Fibroblast of the conjunctiva (primary cell): ENCODE measurements around the gene FNIP1.
"Not testable (repeated sequence)": the region's sequence is repeated elsewhere in the genome, so short reads cannot be mapped to it uniquely, and the experiment has no call there.

Source experiments
- DNase-seq: peaks from one replicate; pipeline ENCODE4 v3.0.0-alpha.2; 2010; ENCODE audit warnings: low read depth

The FNIP1 gene

DNA sequence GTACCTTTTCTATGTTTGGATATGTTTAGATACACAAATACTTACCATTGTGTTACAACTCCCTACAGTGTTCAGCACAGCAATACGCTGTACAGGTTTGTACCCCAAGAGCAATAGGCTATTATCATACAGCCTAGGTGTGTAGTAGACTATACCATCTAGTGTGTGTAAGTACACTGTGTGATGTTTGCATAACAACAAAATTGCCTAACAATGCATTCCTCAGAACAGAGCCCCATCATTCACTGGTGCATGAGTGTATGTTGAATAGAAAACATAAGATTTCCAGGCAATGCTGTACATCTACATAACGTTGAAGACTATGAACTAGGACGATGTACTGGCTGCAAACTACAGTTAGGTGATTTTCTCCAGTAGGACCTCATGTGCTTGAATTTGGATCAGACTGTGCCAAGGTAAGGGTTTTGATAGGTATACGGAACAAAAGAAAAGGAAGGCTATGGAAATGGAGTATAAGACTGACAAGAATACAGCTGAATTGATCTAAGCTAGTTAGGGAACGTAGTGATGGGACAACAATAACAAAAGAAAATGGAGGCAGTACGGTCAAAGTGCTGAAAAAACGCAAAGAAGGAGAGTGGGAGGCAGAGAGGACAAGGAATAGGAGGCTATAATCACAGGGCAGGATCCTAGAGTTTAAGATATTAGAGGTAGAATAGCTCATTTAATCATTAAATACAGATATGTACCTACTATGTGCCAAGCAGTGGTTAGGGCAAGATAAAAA is 46.9 kb downstream of the FNIP1 start:
- no peak for DNase-seq

DNA sequence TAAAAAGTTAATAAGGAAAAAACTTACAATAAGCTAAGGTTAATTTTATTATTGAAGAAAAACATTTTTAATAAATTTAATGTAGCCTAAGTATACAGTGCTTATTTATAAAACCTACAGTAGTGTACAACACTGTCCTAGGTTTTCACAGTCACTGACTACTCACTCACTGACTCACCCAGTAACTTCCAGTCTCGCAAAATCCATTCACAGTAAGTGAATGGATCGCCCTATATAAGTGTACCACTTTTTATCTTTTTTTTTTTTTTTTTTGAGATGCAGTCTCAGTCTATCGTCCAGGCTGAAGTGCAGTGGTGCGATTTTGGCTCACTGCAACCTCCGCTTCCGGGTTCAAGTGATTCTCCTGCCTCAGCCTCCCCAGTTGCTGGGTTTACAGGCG is 47.7 kb downstream of the FNIP1 start:
- DNase-seq: no peak

DNA sequence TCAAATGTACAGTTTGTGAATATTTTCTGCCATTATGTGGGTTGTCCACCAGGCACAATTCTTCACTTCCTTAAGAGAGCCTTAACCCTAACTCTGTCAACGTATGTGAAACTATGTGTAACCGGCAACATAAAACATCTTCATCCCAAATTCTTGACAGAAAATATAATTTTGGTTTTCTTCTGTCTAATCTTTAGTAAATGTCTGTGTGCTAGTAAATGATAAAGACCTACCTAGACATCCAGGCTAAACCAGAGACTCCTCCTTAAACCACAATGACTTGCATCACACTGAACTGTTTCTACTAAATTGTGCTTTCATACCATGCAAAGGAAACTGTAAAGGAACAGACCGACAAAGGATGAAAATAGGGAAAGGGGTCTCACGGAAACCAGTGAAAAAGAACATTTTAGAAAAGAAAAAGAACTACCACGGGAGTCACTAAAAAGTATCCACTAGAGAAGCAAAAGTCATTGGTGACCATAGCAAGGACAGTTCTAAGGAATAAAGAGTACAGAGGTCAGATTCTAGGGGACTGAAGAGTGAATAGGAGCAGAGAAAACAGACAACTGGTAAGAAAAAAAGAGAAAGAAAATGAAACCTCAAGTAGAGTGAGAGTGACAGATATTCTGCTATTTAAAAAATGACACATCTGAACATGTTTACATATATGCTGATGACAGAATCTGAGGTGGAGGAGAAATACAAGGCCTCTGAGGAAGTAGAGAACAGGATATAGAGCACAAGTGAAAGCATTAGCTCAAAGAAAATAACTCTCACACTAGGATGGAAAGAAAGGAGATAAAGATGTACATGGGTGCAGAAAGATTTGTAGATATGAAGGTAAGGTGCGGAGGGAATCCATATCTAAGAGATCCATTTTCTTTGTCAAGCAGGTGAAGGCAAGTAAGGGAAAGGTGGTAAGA is 49.4 kb downstream of the FNIP1 start:
- no peak for DNase-seq

DNA sequence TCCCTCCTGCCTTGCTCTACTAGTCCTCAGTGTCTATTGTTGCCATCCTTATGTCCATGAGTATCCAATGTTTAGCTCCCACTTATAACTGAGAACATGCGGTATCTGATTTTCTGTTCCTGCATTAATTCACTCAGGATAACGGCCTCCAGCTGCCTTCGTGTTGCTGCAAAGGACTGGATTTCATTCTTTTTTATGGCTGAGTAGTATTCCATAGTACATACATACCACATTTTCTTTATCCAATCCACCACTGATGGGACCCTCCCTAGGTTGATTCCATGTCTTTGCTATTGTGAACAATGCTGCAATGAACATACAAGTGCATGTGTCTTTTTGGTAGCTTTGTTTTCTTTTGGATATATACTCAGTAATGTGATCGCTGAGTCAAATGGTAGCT is 50.4 kb downstream of the FNIP1 start:
- no peak for DNase-seq

DNA sequence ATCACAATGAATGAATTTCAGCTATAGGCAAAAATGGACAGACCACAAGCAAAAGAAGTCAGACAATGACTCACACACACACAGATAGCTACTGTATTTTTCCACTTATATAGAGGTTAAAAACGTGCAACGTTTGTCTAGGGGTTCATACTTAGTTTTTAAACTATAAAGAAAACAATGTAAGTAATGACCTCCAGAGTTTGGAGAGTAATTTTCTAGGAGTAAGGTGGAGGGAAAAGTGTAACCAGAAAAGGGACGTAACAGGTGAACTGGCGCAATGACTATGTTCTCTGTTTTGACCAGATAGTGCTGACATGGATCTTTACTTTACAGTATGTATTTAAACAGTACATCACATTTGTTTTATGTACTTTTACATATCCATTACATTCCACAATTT is 51.1 kb downstream of the FNIP1 start:
- no peak for DNase-seq

DNA sequence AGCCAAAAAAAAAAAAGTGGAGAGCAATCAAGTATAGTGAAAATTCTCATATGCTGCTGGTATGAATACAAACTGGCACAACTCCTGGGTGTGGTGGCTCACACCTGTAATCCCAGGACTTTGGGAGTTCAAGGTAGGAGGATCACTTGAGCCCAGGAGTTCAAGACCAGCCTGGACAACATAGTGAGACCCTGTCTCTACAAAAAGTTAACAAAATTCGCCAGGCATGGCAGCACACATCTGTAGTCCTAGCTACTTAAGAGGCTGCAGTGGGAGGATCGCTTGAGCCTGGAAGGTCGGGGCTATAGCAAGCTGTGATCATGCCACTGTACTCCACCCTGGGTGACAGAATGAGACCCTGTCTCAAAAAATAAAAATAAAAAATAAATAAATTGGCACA is 51.7 kb downstream of the FNIP1 start:
- DNase-seq: no peak

DNA sequence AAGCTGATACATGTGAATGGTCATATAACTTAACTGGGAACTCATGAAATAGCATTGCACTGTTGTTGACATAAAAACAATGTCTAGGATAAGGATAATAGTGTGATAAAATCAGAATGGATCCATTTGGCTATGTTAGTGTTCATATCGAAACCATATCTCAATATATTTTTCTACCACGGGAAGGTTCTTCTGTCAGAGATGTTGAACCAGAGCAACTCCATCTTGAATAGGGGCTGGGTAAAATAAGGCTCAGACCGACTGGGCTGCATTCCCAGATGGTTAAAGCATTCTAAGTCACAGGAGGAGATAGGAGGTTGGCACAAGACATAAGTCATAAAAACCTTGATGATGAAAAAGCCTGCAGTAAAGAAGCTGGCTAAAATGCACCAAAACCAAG is 56.3 kb downstream of the FNIP1 start:
- DNase-seq: no peak

DNA sequence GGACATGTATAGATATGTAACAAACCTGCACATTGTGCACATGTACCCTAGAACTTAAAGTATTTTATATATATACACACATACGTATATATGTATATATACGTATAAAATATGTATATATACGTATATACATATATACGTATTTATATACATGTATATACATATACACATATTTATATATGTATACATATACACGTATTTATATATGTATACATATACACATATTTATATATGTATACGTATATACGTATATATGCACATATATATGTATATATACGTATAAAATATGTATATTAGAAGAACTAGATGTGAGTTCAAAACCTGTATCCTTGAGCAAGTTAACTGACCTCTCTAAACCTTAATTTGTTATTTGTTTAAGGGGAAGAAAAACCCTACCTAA is 61.4 kb downstream of the FNIP1 start:
- no peak for DNase-seq

DNA sequence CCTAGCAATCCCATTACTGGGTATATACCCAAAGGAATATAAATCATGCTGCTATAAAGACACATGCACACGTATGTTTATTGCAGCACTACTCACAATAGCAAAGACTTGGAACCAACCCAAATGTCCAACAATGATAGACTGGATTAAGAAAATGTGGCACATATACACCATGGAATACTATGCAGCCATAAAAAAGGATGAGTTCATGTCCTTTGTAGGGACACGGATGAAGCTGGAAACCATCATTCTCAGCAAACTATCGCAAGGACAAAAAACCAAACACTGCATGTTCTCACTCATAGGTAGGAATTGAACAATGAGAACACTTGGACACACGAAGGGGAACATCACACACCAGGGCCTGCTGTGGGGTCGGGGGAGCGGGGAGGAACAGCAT is 61.9 kb downstream of the FNIP1 start:
- not testable (repeated sequence) for DNase-seq

DNA sequence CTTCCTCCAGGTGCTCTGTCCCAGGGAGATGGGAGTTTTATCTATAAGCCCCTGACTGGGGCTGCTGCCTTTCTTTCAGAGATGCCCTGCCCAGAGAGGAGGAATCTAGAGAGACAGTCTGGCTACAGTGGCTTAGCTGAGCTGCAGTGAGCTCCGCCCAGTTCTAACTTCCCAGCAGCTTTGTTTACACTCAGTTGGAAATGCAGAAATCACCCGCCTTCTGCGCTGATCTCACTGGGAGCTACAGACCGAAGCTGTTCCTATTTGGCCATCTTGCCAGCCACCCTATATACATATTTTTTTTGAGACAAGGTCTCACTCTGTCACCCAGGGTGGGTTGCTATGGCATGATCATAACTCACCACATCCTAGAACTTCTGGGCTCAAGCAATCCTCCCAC is 67.5 kb downstream of the FNIP1 start:
- DNase-seq: not testable (repeated sequence)

DNA sequence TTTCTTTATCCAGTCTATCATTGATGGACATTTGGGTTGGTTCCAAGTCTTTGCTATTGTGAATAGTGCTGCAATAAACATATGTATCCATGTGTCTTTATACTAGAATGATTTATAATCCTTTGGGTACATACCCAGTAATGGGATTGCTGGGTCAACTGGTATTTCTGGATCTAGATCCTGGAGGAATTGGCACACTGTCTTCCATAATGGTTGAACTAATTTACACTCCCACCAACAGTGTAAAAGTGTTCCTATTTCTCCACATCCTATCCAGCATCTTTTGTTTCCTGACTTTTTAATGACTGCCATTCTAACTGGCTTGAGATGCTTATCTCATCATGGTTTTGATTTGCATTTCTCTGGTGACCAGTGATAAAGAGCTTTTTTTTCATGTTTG is 72.7 kb downstream of the FNIP1 start:
- DNase-seq: not testable (repeated sequence)

DNA sequence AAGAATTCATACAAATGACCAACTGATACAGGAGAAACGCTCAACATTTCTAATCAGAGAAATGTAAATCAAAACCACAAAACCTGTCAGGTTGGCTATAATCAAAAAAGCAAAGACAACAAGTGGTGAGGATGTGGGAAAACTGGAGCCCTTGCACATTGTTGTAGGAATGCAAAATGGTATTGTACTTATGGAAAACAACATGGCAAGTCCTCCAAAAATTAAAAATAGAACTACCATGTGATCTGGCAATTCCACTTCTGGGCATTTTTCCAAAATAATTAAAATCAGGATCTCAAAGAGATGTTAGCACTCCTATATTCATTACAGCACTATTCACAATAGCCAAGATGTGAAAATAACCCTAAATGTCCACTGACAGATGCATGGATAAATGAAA is 76.1 kb downstream of the FNIP1 start:
- DNase-seq: no peak

DNA sequence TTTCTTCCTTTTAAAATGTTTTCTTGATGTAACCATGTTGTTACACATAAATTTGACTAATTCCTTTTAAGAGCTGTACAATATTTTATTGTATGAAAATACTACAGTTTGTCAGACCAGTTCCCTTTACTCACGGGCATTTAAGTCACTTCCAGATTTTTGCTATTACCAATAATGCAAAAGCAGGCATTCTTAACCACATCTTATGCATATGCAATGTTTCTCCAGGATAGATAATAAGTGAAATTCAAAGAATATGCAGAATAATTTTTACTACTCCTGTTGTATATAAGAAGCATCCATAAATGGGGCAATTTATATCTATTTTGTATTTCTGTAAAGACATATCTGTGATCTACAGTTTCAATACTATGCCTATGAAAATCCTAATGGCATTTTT is 77.3 kb downstream of the FNIP1 start:
- no peak for DNase-seq

DNA sequence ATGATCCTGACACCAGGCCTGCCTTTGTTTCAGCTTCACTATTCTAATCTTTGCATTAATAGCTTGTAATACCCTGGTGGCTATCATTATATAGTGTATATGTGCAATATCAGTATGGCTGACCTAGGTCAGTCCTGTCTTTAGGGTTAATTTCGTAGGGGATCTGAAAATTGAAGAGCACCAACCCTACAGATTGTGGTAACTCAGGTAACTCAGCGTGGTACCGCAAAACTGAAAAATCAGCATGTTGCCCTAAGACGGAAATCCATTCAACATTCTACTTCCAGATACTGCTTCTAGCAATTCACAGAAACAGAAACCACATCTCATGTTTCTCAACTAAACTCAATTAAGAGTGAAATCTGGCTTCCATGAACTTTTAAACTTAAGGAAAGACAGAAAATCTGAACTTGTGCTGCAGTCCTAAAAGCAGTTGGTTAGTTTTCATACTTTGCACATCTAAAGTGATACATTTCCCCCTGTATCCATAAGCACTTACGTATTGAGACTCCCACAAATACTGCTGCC is 78.3 kb downstream of the FNIP1 start:
- DNase-seq: no peak

DNA sequence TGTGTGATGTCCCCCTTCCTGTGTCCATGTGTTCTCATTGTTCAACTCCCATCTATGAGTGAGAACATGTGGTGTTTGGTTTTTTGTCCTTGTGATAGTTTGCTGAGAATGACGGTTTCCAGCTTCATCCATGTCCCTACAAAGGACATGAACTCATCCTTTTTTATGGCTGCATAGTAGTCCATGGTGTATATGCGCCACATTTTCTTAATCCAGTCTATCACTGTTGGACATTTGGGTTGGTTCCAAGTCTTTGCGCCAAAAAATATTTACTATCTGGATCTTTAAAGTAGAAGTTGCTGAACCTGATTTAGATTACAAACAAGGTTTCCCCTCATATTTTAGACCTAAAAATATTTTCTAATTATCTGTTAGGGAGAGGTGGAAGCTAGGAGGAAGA is 79.7 kb downstream of the FNIP1 start:
- not testable (repeated sequence) for DNase-seq

DNA sequence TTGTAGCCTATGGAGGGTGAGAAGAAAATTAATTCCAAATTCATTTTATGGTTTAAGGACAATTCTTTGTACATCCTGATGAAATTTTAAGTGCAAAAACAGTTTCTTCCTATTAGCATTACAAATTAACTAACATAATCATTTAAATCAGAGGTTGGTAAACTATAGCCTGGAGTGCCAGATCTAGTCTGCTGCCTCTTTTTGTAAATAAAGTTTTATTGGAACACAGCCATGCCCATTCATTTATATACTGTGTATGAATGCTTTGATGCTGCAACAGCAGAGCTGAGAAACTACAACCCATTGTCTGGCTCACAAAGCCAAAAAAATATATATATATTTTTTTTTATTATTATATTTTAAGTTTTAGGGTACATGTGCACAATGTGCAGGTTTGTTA is 80.2 kb downstream of the FNIP1 start:
- DNase-seq: no peak

DNA sequence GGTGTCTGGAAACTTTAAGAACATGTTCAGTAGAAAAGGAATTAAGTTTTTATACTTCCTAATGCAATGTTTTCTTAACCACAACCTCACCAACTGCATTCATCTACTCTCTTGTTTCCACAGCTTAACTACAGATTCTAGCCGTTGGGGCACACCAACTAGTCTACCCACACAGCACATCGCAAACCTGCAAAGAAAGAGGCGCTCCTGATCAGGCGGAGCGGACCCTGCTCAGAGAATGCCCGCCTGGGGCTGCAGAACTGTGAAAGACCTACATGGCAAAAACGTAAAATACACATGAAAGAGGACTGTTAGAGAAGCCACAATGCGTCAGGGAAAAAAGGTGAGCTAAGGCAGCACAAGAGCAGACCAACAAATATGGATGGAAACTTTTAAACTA is 86.4 kb downstream of the FNIP1 start:
- no peak for DNase-seq

DNA sequence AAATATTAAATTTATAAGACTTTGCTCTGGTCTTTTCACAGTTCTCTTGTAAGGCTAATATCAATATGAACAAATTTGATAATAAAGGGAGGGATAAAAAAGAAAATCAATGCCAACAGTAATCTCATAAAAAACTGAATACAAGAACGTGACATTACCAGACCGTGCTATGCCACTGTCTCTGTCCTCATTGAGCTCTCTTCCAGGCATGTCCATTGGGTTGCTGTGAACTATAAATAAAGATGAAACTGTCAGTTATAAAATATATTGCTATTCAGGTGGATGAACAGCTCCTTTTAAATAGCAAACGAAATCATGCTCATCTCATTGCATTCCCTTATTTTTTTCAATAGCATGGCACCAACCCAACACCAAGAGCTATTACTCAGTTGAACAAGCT is 87.8 kb downstream of the FNIP1 start:
- DNase-seq: no peak

DNA sequence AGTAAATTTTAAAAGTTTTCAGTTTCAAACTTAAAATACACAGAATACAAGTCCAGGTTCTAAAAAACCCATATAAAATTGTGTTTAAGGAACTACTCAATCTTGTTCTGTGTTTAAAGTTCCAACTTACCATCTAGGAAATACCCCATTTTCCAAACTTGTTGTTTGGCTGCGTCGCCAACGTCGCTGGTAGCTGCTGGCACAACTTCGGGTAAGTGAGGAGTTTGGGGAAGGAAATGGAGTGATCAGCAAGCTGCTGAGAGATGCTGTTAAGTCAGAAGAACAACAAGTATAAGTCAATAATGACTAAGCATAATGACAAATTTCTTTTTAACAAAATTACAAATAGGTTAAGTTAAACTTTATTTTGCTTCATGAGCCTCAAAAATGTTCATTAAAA is 90.5 kb downstream of the FNIP1 start:
- no peak for DNase-seq

DNA sequence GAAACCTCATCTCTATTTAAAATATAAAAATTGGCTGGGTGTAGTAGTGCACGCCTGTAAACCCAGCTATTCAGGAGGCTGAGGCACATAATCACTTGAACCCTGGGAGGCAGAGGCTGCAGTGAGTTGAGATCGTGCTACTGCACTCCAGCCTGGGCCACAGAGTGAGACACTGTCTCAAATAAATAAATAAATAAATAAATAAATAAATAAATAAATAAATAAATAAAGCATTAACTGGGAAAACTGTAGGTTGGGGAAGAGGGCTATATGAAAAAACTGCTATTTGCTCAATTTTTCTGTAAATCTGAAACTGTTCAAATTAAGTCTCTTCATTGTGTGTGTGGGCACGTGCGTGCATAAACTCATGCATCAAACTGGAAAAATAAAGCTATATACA is 101.9 kb downstream of the FNIP1 start:
- DNase-seq: no peak

DNA sequence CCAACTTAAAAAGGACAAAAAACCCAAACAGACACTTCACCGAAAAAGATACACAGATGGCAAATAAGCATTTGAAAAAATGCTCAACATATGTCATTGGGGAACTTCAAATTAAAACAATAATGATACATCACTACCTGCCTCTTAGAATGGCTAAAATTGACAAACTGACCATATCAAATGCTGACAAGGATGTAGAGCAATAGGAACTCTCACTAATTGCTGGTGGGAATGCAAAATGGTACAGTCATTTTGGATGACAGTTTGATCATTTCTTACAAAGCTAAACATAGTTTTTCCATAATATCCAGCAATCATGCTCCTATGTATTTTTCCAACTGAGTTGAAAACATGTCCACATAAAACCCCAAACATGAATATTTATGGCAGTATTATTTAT is 102.9 kb downstream of the FNIP1 start:
- DNase-seq: no peak

DNA sequence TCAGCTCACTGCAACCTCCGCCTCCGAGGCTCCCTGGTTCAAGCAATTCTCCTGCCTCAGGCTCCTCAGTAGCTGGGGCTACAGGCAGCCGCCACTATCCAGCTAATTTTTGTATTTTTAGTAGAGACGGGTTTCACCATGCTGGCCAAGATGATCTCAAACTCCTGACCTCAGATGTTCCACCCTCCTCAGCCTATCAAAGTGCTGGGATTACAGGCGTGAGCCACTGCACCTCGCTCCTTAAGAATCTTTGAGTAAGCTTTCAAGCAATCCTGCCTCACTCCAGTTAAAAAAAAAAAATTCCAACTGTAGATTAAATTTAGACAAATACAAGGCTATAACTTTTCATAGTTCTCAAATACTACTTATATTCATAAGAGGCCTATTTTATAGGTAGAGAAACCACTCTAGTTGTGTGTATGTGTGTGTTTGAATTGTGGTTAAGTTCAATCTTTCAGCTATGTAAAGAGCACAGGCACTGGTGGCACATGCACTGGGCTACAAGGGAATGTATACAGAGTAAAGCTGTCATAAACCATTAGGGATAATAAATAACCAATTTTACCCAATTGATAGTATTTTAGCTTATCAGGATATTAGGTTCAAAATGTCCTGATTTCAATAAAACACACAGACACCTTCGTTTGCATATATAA is 111.2 kb downstream of the FNIP1 start:
- no peak for DNase-seq

DNA sequence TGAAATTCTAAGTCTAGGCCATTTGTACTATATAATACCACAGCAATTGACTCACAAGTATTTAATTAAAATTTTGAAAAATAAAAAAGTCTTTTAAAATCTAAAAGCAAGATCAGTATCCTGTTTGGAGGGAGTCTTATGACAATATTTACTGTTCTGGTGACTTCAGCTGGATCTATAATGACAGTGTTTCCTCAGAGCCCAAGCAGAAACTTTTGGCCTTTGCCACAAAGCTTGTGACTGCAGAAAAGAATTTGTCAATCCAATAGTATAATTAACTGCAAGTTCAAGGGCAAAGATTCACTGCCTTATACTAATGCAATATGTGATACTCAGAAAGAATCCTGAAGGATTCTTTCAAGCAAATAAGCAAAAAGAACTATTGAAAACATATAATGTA is 112.2 kb downstream of the FNIP1 start:
- DNase-seq: no peak
